ENCODE data around the gene PPP1R3C.

PPP1R3C gene

GRCh38 chr10:91604553-91605534, 28.0 kb downstream of the PPP1R3C start:
- TF ChIP-seq EZH2phosphoT487 (IDR thresholded peaks at IDR 0.05; ENCODE audit: borderline replicate concordance) (no peak), CTCF (conservative IDR thresholded peaks at IDR 0.05; ENCODE audit: low read length) (no peak; the same call in 1 of the 2 replicates)
- Histone ChIP-seq H2AFZ (ENCODE audit: low read length) (no peak overlapping the region), H3F3A (ENCODE audit: low read depth) (no peaks in the 10 kb centered on the region), H3K9me3 (ENCODE audit: insufficient read depth, low read depth, low read length) (no peaks in the 10 kb centered on the region), H3K4me3 (ENCODE audit: low read length, poor library complexity, severe bottlenecking) (no peak overlapping the region), H3K4me2 (ENCODE audit: low read depth, low read length, poor library complexity, severe bottlenecking) (no peak overlapping the region), H3K9me2 (replicated peaks; ENCODE audit: low read depth, low read length) (no peaks in the 10 kb centered on the region), H3K4me1 (ENCODE audit: insufficient read depth, low read length, poor library complexity, severe bottlenecking) (no peaks in the 10 kb centered on the region), H3K79me2 (ENCODE audit: insufficient read depth, low read length) (no peaks in the 10 kb centered on the region), H4K20me1 (ENCODE audit: insufficient read depth, low read length, poor library complexity, severe bottlenecking) (no peaks in the 10 kb centered on the region), H3K27me3 (ENCODE audit: insufficient read depth, low read length, poor library complexity, severe bottlenecking) (no peaks in the 10 kb centered on the region), H3K36me3 (ENCODE audit: insufficient read depth, low read length) (no peaks in the 10 kb centered on the region), H3K9ac (ENCODE audit: low read depth, low read length, poor library complexity, severe bottlenecking) (no peak overlapping the region)

GRCh38 chr10:91603931-91604331, 28.9 kb downstream of the PPP1R3C start:
- Histone ChIP-seq H3K4me2 (ENCODE audit: low read depth, low read length, poor library complexity, severe bottlenecking) (no peak overlapping the region), H4K20me1 (ENCODE audit: insufficient read depth, low read length, poor library complexity, severe bottlenecking) (no peaks in the 10 kb centered on the region), H3K4me3 (ENCODE audit: low read length, poor library complexity, severe bottlenecking) (no peak overlapping the region), H3K9me2 (replicated peaks; ENCODE audit: low read depth, low read length) (no peaks in the 10 kb centered on the region), H3K9me3 (ENCODE audit: insufficient read depth, low read depth, low read length) (no peaks in the 10 kb centered on the region), H3K79me2 (ENCODE audit: insufficient read depth, low read length) (no peaks in the 10 kb centered on the region), H3K9ac (ENCODE audit: low read depth, low read length, poor library complexity, severe bottlenecking) (no peak overlapping the region), H3K4me1 (ENCODE audit: insufficient read depth, low read length, poor library complexity, severe bottlenecking) (no peaks in the 10 kb centered on the region), H2AFZ (ENCODE audit: low read length) (no peak overlapping the region), H3F3A (ENCODE audit: low read depth) (no peaks in the 10 kb centered on the region), H3K36me3 (ENCODE audit: insufficient read depth, low read length) (no peaks in the 10 kb centered on the region), H3K27me3 (ENCODE audit: insufficient read depth, low read length, poor library complexity, severe bottlenecking) (no peaks in the 10 kb centered on the region)
- TF ChIP-seq CTCF (conservative IDR thresholded peaks at IDR 0.05; ENCODE audit: low read length), result no peak
- no peak for TF ChIP-seq EZH2phosphoT487 (IDR thresholded peaks at IDR 0.05; ENCODE audit: borderline replicate concordance)

GRCh38 chr10:91602868-91603568, 29.9 kb downstream of the PPP1R3C start:
- no peak for TF ChIP-seq CTCF (conservative IDR thresholded peaks at IDR 0.05; ENCODE audit: low read length)
- TF ChIP-seq EZH2phosphoT487 (IDR thresholded peaks at IDR 0.05; ENCODE audit: borderline replicate concordance), result no peak
- no peaks in the 10 kb centered on the region for H3K9me3 ChIP-seq (ENCODE audit: insufficient read depth, low read depth, low read length)
- no peaks in the 10 kb centered on the region for H3K36me3 ChIP-seq (ENCODE audit: insufficient read depth, low read length)
- H3K4me2 ChIP-seq (ENCODE audit: low read depth, low read length, poor library complexity, severe bottlenecking), result no peak overlapping the region
- no peaks in the 10 kb centered on the region for H4K20me1 ChIP-seq (ENCODE audit: insufficient read depth, low read length, poor library complexity, severe bottlenecking)
- H2AFZ ChIP-seq (ENCODE audit: low read length), result no peak overlapping the region
- H3K4me3 ChIP-seq (ENCODE audit: low read length, poor library complexity, severe bottlenecking), result no peak overlapping the region
- H3K9me2 ChIP-seq (replicated peaks; ENCODE audit: low read depth, low read length), result no peaks in the 10 kb centered on the region
- H3K4me1 ChIP-seq (ENCODE audit: insufficient read depth, low read length, poor library complexity, severe bottlenecking), result no peaks in the 10 kb centered on the region
- no peaks in the 10 kb centered on the region for H3K27me3 ChIP-seq (ENCODE audit: insufficient read depth, low read length, poor library complexity, severe bottlenecking)
- H3F3A ChIP-seq (ENCODE audit: low read depth), result no peaks in the 10 kb centered on the region
- H3K9ac ChIP-seq (ENCODE audit: low read depth, low read length, poor library complexity, severe bottlenecking), result no peak overlapping the region
- H3K79me2 ChIP-seq (ENCODE audit: insufficient read depth, low read length), result no peaks in the 10 kb centered on the region
